ENCODE results near the gene SDCCAG8.

The SDCCAG8 gene

GRCh38 chr1:243247901-243248300 lies 7.9 kb upstream of the SDCCAG8 start:
- Mint-ChIP-seq H3K4me1 (peaks cover 53% of the 10 kb centered on the region), H3K27ac (no peak overlapping the region), H3K9me3 (no peaks in the 10 kb centered on the region), H3K4me3 (no peak overlapping the region), H3K36me3 (peaks cover 6% of the 10 kb centered on the region), H3K27me3 (no peaks in the 10 kb centered on the region)

- no peaks in the 10 kb centered on the region for H3K27me3 Mint-ChIP-seq
- H3K9me3 Mint-ChIP-seq: no peaks in the 10 kb centered on the region
- no peak overlapping the region for H3K4me3 Mint-ChIP-seq
- peaks cover 55% of the 10 kb centered on the region for H3K4me1 Mint-ChIP-seq
- peaks cover 1% of the 10 kb centered on the region for H3K36me3 Mint-ChIP-seq
- no peak overlapping the region for H3K27ac Mint-ChIP-seq
These were observed 6.6 kb upstream of the SDCCAG8 start for GRCh38 chr1:243249214-243249613.

- Mint-ChIP-seq H3K4me1 (peaks cover 58% of the 10 kb centered on the region), H3K9me3 (no peaks in the 10 kb centered on the region), H3K4me3 (no peak overlapping the region), H3K36me3 (peaks cover 1% of the 10 kb centered on the region), H3K27ac (no peak overlapping the region), H3K27me3 (no peaks in the 10 kb centered on the region)
These were observed 5.7 kb upstream of the SDCCAG8 start for GRCh38 chr1:243250102-243250501.

- Mint-ChIP-seq H3K27ac (peak overlapping the region; percentile 63), H3K4me3 (peak overlapping the region; percentile 52), H3K4me1 (peaks cover 58% of the 10 kb centered on the region), H3K27me3 (no peaks in the 10 kb centered on the region), H3K9me3 (no peaks in the 10 kb centered on the region), H3K36me3 (peaks cover 1% of the 10 kb centered on the region)
These were observed 4.3 kb upstream of the SDCCAG8 start for GRCh38 chr1:243251539-243251938.

- Mint-ChIP-seq H3K27ac (peak overlapping the region; percentile 74), H3K36me3 (no peaks in the 10 kb centered on the region), H3K4me1 (peaks cover 52% of the 10 kb centered on the region), H3K9me3 (no peaks in the 10 kb centered on the region), H3K27me3 (no peaks in the 10 kb centered on the region), H3K4me3 (peak overlapping the region; percentile 100)
These were observed 2.5 kb upstream of the SDCCAG8 start for GRCh38 chr1:243253211-243253925.

- Mint-ChIP-seq H3K27ac (peak overlapping the region; percentile 74), H3K4me1 (peaks cover 52% of the 10 kb centered on the region), H3K9me3 (no peaks in the 10 kb centered on the region), H3K27me3 (no peaks in the 10 kb centered on the region), H3K36me3 (peaks cover 2% of the 10 kb centered on the region), H3K4me3 (peak overlapping the region; percentile 100)
These were observed 2.0 kb upstream of the SDCCAG8 start for GRCh38 chr1:243253926-243254232.

GRCh38 chr1:243254233-243254926 lies 1.5 kb upstream of the SDCCAG8 start:
- H3K4me1 Mint-ChIP-seq: peaks cover 51% of the 10 kb centered on the region
- no peaks in the 10 kb centered on the region for H3K27me3 Mint-ChIP-seq

GRCh38 chr1:243254927-243255790 lies 682 bp upstream of the SDCCAG8 start, which contains the start of gene CEP170:
Gene CEP170, minus strand, starts transcription at chr1:243255281. Its CDS starts 30,001 bp downstream, at chr1:243225280.
- Mint-ChIP-seq H3K36me3 (peaks cover 2% of the 10 kb centered on the region), H3K4me1 (peaks cover 54% of the 10 kb centered on the region), H3K27me3 (no peaks in the 10 kb centered on the region), H3K27ac (peak within 1 kb of the TSS; percentile 97), H3K4me3 (peak within 1 kb of the TSS; percentile 100), H3K9me3 (no peaks in the 10 kb centered on the region)

More at GRCh38 chr1:243254233-243254926, 1.5 kb upstream of the SDCCAG8 start:
- H3K27ac Mint-ChIP-seq: peak overlapping the region; percentile 95
- no peaks in the 10 kb centered on the region for H3K9me3 Mint-ChIP-seq
- H3K36me3 Mint-ChIP-seq: peaks cover 2% of the 10 kb centered on the region
- H3K4me3 Mint-ChIP-seq: peak overlapping the region; percentile 100

GRCh38 chr1:243256590-243256989 lies 749 bp downstream of the SDCCAG8 start:
- Mint-ChIP-seq H3K27ac (peak overlapping the region; percentile 97), H3K4me1 (peaks cover 54% of the 10 kb centered on the region), H3K27me3 (no peaks in the 10 kb centered on the region), H3K36me3 (peaks cover 7% of the 10 kb centered on the region), H3K4me3 (peak overlapping the region; percentile 95), H3K9me3 (no peaks in the 10 kb centered on the region)

- H3K36me3 Mint-ChIP-seq: peaks cover 7% of the 10 kb centered on the region
- peak overlapping the region; percentile 47 for H3K4me3 Mint-ChIP-seq
- peaks cover 48% of the 10 kb centered on the region for H3K4me1 Mint-ChIP-seq
- H3K27ac Mint-ChIP-seq: no peak overlapping the region
- H3K9me3 Mint-ChIP-seq: no peaks in the 10 kb centered on the region
- no peaks in the 10 kb centered on the region for H3K27me3 Mint-ChIP-seq
These were observed 1.3 kb downstream of the SDCCAG8 start for GRCh38 chr1:243257189-243257588.

- Mint-ChIP-seq H3K9me3 (no peaks in the 10 kb centered on the region), H3K27ac (no peak overlapping the region), H3K27me3 (no peaks in the 10 kb centered on the region), H3K4me3 (no peak overlapping the region), H3K4me1 (peaks cover 44% of the 10 kb centered on the region), H3K36me3 (peaks cover 7% of the 10 kb centered on the region)
These were observed 2.9 kb downstream of the SDCCAG8 start for GRCh38 chr1:243258731-243259130.

GRCh38 chr1:243260221-243260880 lies 4.5 kb downstream of the SDCCAG8 start:
- peak overlapping the region; percentile 35 for H3K27ac Mint-ChIP-seq
- H3K9me3 Mint-ChIP-seq: no peaks in the 10 kb centered on the region
- H3K27me3 Mint-ChIP-seq: no peaks in the 10 kb centered on the region
- no peak overlapping the region for H3K4me3 Mint-ChIP-seq
- H3K36me3 Mint-ChIP-seq: peaks cover 7% of the 10 kb centered on the region
- H3K4me1 Mint-ChIP-seq: peaks cover 53% of the 10 kb centered on the region

GRCh38 chr1:243261390-243261789 lies 5.5 kb downstream of the SDCCAG8 start:
- Mint-ChIP-seq H3K4me3 (no peak overlapping the region), H3K36me3 (peaks cover 7% of the 10 kb centered on the region), H3K9me3 (no peaks in the 10 kb centered on the region), H3K4me1 (peaks cover 53% of the 10 kb centered on the region), H3K27me3 (no peaks in the 10 kb centered on the region), H3K27ac (no peak overlapping the region)

- H3K27me3 Mint-ChIP-seq: no peaks in the 10 kb centered on the region
- no peak overlapping the region for H3K4me3 Mint-ChIP-seq
- H3K27ac Mint-ChIP-seq: no peak overlapping the region
- peaks cover 5% of the 10 kb centered on the region for H3K36me3 Mint-ChIP-seq
- peaks cover 54% of the 10 kb centered on the region for H3K4me1 Mint-ChIP-seq
- H3K9me3 Mint-ChIP-seq: no peaks in the 10 kb centered on the region
These were observed 8.9 kb downstream of the SDCCAG8 start for GRCh38 chr1:243264717-243265116.

GRCh38 chr1:243266231-243266630 lies 10.4 kb downstream of the SDCCAG8 start:
- Mint-ChIP-seq H3K4me3 (no peak overlapping the region), H3K4me1 (peaks cover 45% of the 10 kb centered on the region), H3K27me3 (no peaks in the 10 kb centered on the region), H3K9me3 (no peaks in the 10 kb centered on the region), H3K27ac (no peak overlapping the region), H3K36me3 (peaks cover 7% of the 10 kb centered on the region)
